Retinal pigment epithelial cell (primary cell): ENCODE data around the gene VN1R2.
"Not testable (repeated sequence)": the region's sequence is repeated elsewhere in the genome, so short reads cannot be mapped to it uniquely, and the experiment has no call there.

Experiments used
- DNase-seq: peaks from one replicate; pipeline ENCODE4 v3.0.0-alpha.2; 2010; ENCODE audit warnings: low read depth
- H3K4me3 ChIP-seq: 2 replicates; pipeline ENCODE4 v1.5.1; 2011; ENCODE audit warnings: mild to moderate bottlenecking, low read length, control low read depth, moderate library complexity
- TF ChIP-seq, protein P1 (sequence below): conservative IDR thresholded peaks from 2 replicates; pipeline ENCODE4 v1.5.1; 2011; ENCODE audit warnings: low read depth, low read length, control low read depth, inconsistent platforms

VN1R2 gene

DNA sequence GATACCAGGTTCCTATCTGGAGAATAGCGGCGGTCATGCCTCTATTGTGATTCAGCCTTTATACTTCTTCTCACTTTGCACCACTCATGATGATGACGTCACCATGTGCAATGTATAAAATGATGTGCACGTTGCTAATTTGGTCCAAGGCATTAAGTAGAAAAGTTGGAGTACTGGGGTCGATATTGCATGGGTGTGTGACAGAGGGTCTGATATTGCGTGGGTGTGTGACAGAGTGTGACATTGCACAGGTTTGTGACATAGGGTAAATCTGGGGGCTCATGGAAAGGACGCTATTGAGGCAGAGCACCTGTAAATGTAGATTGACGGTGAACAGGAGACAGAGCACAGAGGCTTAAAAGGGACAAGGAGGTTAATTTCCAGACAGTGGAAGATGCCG is 14.0 kb downstream of the VN1R2 start:
- TF ChIP-seq, protein P1, sequence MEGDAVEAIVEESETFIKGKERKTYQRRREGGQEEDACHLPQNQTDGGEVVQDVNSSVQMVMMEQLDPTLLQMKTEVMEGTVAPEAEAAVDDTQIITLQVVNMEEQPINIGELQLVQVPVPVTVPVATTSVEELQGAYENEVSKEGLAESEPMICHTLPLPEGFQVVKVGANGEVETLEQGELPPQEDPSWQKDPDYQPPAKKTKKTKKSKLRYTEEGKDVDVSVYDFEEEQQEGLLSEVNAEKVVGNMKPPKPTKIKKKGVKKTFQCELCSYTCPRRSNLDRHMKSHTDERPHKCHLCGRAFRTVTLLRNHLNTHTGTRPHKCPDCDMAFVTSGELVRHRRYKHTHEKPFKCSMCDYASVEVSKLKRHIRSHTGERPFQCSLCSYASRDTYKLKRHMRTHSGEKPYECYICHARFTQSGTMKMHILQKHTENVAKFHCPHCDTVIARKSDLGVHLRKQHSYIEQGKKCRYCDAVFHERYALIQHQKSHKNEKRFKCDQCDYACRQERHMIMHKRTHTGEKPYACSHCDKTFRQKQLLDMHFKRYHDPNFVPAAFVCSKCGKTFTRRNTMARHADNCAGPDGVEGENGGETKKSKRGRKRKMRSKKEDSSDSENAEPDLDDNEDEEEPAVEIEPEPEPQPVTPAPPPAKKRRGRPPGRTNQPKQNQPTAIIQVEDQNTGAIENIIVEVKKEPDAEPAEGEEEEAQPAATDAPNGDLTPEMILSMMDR: no peak
- no peak overlapping the region for H3K4me3 ChIP-seq
- DNase-seq: no peak

- no peak overlapping the region for H3K4me3 ChIP-seq
- DNase-seq: no peak
- TF ChIP-seq, protein P1: no peak
These were observed 17.4 kb downstream of the VN1R2 start for GRCh38 chr19:53275480-53275879.

DNA sequence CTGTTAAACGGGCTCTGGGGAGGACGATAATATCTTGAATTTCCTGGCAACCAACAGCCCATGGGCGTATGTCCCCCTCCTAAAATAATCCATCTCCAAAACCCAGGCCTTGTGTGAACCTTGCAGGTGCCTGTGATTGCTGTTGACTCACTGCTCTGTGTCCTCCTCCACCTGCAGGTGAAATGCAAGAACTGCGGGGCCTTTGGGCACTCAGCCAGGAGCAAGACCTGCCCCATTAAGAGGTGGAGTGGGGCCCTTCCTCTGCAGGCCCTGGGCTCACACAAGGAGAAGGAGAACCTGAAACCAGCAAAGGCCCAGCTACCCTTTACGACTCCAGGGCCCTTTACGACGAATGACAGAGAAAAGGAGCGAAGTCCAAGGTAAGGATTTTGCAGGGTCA is 23.9 kb downstream of the VN1R2 start:
- not testable (repeated sequence) for DNase-seq, H3K4me3 ChIP-seq

DNA sequence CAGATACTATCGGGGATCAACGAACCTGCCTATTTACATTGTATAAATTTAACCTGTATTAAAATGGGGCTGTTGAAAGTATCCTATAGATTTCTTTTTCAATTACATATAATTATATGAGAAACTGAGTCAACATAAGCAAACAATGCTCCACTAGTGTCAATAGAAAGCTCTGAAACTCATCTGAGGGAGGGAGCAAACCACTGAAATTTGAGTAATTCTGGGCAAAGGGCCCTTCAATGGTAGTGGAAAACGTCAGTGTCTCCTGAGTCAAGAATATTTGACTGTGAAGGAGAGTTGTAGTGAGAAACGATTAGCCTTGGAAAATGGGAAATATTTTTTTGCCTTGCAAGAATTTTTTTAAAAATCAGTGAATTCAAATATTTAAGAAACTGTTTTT is 27.0 kb downstream of the VN1R2 start:
- TF ChIP-seq, protein P1: no peak
- H3K4me3 ChIP-seq: no peak overlapping the region
- no peak for DNase-seq

DNA sequence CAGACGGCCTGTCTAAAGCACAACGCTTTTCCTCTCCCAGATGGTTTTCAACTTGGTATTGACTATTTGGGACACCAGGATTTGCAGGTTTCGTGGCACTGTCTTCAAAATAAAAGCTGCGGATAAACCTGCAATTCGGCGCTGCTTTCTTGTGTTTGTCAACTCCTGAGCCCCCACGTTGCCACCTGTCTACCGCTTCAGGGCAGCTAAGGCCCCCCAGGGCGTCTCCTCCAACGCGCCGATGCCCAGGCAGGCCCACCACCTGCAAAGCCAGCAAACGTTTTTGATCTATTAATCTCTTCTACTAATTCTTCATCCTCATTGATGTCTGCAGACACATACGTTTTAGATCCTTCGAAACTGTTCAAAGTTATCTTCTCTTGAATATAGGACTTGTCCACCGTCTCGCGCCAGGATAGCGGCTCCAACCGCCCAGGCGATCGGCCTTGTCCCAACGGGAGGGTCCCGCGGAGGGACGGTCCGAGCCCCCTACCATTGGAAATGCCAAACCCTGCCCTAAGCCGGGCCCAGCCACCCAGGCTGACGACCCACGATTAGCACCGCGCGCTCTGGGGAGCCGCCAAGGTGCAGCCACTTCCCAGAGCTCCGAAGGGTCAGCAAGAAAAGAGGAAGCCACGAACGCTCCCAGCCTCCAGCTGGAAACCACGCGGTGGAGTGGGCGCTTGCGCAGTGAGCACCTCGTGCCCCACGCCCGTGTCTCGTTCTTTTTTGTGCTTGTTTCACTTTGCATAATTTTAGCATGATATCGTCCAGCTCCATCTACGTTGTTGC is 32.9 kb downstream of the VN1R2 start:
- TF ChIP-seq, protein P1: no peak
- no peak for DNase-seq
- no peak overlapping the region for H3K4me3 ChIP-seq

GRCh38 chr19:53294786-53295441 is 36.8 kb downstream of the VN1R2 start:
- TF ChIP-seq, protein P1: no peak
- DNase-seq: no peak
- H3K4me3 ChIP-seq: no peak overlapping the region

DNA sequence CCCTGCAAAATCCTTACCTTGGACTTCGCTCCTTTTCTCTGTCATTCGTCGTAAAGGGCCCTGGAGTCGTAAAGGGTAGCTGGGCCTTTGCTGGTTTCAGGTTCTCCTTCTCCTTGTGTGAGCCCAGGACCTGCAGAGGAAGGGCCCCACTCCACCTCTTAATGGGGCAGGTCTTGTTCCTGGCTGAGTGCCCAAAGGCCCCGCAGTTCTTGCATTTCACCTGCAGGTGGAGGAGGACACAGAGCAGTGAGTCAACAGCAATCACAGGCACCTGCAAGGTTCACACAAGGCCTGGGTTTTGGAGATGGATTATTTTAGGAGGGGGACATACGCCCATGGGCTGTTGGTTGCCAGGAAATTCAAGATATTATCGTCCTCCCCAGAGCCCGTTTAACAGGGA is 43.2 kb downstream of the VN1R2 start:
- not testable (repeated sequence) for H3K4me3 ChIP-seq, DNase-seq

DNA sequence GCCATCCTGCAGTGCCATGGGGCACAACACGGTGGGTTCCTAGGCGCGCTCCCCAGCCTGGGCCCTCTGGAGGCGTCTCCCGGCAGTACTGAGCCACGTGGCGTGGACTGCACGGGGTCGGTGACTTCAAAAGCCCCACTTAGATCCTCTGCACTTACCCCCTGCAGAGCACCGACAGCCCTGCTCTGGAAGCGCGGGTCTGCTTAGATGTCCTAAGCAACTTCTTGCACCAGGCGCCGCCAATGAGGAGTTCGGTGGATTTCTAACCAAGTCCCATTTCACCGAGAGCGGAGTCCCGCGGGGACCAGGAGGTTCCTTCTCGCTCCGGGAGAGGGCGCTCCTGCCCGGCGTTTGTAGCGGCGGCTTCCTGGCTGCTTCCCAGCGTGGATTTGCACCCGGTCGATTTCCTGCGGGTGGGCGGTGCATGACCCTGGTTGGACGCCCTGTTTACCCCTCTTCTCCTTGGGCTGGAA is 50.3 kb downstream of the VN1R2 start:
- no peak overlapping the region for H3K4me3 ChIP-seq
- TF ChIP-seq, protein P1: peak; percentile 23
- DNase-seq: no peak
